Endothelial cell of umbilical vein (primary cell): ENCODE results near the gene RPL22. TPM values are rescaled to one million over a fixed set of nuclear protein-coding genes. Genes with fewer than 3 reads are reported as not detected.

ENCODE experiments used
- BruUV-seq: library from RNA; stranded (reverse); fragments of 400-500 nt; replicated peaks from 2 replicates; lab custom pipeline; 2021; lab: Mats Ljungman, UMichigan
- CTCF ChIA-PET: fragments of 300-600, 350-600 bp; sonication (Branson Sonifier 250); formaldehyde crosslinking; loops from one replicate; lab custom pipeline; 2021; ENCODE audit warnings: antibody characterized with exemption, inconsistent platforms; lab: Charles Lee
- POLR2A ChIA-PET: fragments of 300-600, 350-600 bp; sonication (Branson Sonifier 250); formaldehyde crosslinking; loops from one replicate; lab custom pipeline; 2021; ENCODE audit warnings: antibody characterized with exemption, inconsistent platforms; lab: Charles Lee
- DNase-seq: peaks from one replicate; pipeline ENCODE4 v3.0.0-alpha.2; 2011; ENCODE audit warnings: low read depth, low spot score
- FAIRE-seq: peaks from 2 replicates; lab custom pipeline; 2011; peaks lifted over from hg19 to GRCh38; lab: Jason Lieb, UNC
- H2AFZ ChIP-seq: 2 replicates; pipeline ENCODE4 v1.6.0; 2012; ENCODE audit warnings: low read depth, low read length, control low read depth, inconsistent platforms
- H3K27ac ChIP-seq: 2 replicates; pipeline ENCODE4 v1.5.1; 2011; ENCODE audit warnings: low read depth, mild to moderate bottlenecking, control low read depth, low read length, moderate library complexity; ENCODE audit not compliant: insufficient read depth
- H3K27me3 ChIP-seq, 2 experiments: 2 replicates each; pipeline versions ENCODE4 v1.6.0 to v1.6.1; 2011; ENCODE audit warnings: low read length in 2 of 2, mixed read lengths in 1 of 2; ENCODE audit not compliant: control insufficient read depth in 2 of 2, insufficient read depth in 2 of 2
- H3K36me3 ChIP-seq, 2 experiments: 2 replicates in 1 of 2; 3 replicates in 1 of 2; pipeline ENCODE4 v1.5.1; 2011; ENCODE audit warnings: low read length in 2 of 2, mild to moderate bottlenecking in 1 of 2, moderate library complexity in 1 of 2; ENCODE audit not compliant: control insufficient read depth in 2 of 2, insufficient read depth in 2 of 2; ENCODE audit errors: extremely low read depth in 1 of 2
- H3K4me1 ChIP-seq: 3 replicates; pipeline ENCODE4 v1.5.1; 2011; ENCODE audit warnings: mild to moderate bottlenecking, low read length; ENCODE audit not compliant: control insufficient read depth, insufficient read depth; ENCODE audit errors: extremely low read depth
- H3K4me2 ChIP-seq: 2 replicates; pipeline ENCODE4 v1.6.1; 2011; ENCODE audit warnings: low read length, control low read depth, mixed read lengths; ENCODE audit not compliant: insufficient read depth
- H3K4me3 ChIP-seq, 3 experiments: fragments of 200-600 bp in 1 of 3; sonication (generic), shearing (Covaris generic) in 1 of 3; replicated peaks in 1 of 3; 2 replicates each; pipeline ENCODE4 v1.5.1; 2011 to 2016; ENCODE audit warnings: control low read depth in 3 of 3, low read length in 3 of 3, mild to moderate bottlenecking in 2 of 3, inconsistent platforms in 1 of 3, low read depth in 1 of 3, moderate library complexity in 1 of 3; ENCODE audit not compliant: insufficient read depth in 1 of 3
- H3K79me2 ChIP-seq: 2 replicates; pipeline ENCODE4 v1.6.0; 2012; ENCODE audit warnings: low read length, inconsistent platforms; ENCODE audit not compliant: control insufficient read depth, insufficient read depth
- H3K9ac ChIP-seq: replicated peaks from 2 replicates; pipeline ENCODE3; 2011; ENCODE audit warnings: low read length, control low read depth; ENCODE audit not compliant: insufficient read depth; ENCODE audit errors: extremely low read depth
- H3K9me1 ChIP-seq: replicated peaks from 3 replicates; pipeline ENCODE4 v1.6.0; 2011; ENCODE audit warnings: mild to moderate bottlenecking, low read length; ENCODE audit not compliant: control insufficient read depth, insufficient read depth; ENCODE audit errors: extremely low read depth
- H3K9me3 ChIP-seq: replicated peaks from 2 replicates; pipeline ENCODE4 v1.5.1; 2012; ENCODE audit warnings: low read length, inconsistent platforms; ENCODE audit not compliant: control insufficient read depth, insufficient read depth
- H4K20me1 ChIP-seq: replicated peaks from 2 replicates; pipeline ENCODE3; 2011; ENCODE audit warnings: mild to moderate bottlenecking, low read length; ENCODE audit not compliant: control insufficient read depth, insufficient read depth; ENCODE audit errors: extremely low read depth
- EZH2 ChIP-seq: IDR thresholded peaks from 2 replicates; pipeline ENCODE4 v1.6.1; 2012; ENCODE audit warnings: borderline replicate concordance, low read depth, mild to moderate bottlenecking, moderate library complexity, low read length, inconsistent platforms; ENCODE audit not compliant: severe bottlenecking
- GATA2 ChIP-seq: IDR thresholded peaks from 2 replicates; pipeline ENCODE4 v1.7.0; 2011; ENCODE audit warnings: low read depth, mild to moderate bottlenecking, moderate library complexity, mixed read lengths, low read length; ENCODE audit not compliant: insufficient read length, insufficient read depth
- JUN ChIP-seq: IDR thresholded peaks from 2 replicates; pipeline ENCODE4 v1.6.1; 2011; ENCODE audit warnings: borderline replicate concordance, low read depth; ENCODE audit not compliant: insufficient read length, insufficient read depth
- MAX ChIP-seq: IDR thresholded peaks from 2 replicates; pipeline ENCODE4 v1.6.1; 2011; ENCODE audit not compliant: insufficient read depth, insufficient read length
- dilution Hi-C: fragments of 300-500 bp; cut with MboI; formaldehyde crosslinking; loops from one replicate; pipeline ENCODE4 v1.15.0; 2019; ENCODE audit warnings: low sequenced_read_pairs; ENCODE audit not compliant: extremely low pct_ligation_motif_present
- intact Hi-C: fragments of 100-400 bp; cut with micrococcal nuclease; formaldehyde crosslinking; loops from one replicate; pipeline ENCODE4 v1.10.0; 2022
- polyA plus RNA-seq, 4 experiments: library from polyadenylated mRNA; depleted of rRNA in 3 of 4; stranded (reverse) in 3 of 4; unstranded in 1 of 4; fragments of >200 nt; gene quantifications; 2 replicates each; pipeline versions ENCODE4 v1.2.1 to v1.2.3, GENCODE V29; 2011 to 2012; ENCODE audit warnings: missing spikeins in 1 of 4
- total RNA-seq: library from RNA; stranded (reverse); gene quantifications from 2 replicates; pipeline ENCODE4 v1.2.3, GENCODE V29; 2021
- TF ChIP-seq, protein P1 (sequence below), 2 donors: IDR thresholded peaks; 1 replicate in 1 of 2; 2 replicates in 1 of 2; pipeline ENCODE4 v1.5.1; 2011; ENCODE audit warnings: low read length in 2 of 2, mild to moderate bottlenecking in 2 of 2, moderate library complexity in 2 of 2, control low read depth in 1 of 2, inconsistent platforms in 1 of 2, low read depth in 1 of 2; ENCODE audit not compliant: insufficient read depth in 1 of 2; ENCODE audit errors: extremely low read depth in 1 of 2

Gene RPL22
- total and polyA plus RNA-seq, 2 donors (not counting 3 experiments of a cell fraction or from before 2014, with no cell fraction given): 71.2 to 343 TPM

GRCh38 chr1:6178751-6179563, 20.4 kb downstream of the RPL22 start:
- H3K9ac ChIP-seq: no peak overlapping the region
- H3K4me1 ChIP-seq: no peaks in the 10 kb centered on the region
- ChIA-PET CTCF (interaction anchor here (0.9 kb wide), 1 partner anchor 26 kb away, joined by 5 read pairs; no protein-coding TSS in a partner anchor), POLR2A (no interaction called here)
- H3K27ac ChIP-seq: no peak overlapping the region
- H3K9me1 ChIP-seq: no peaks in the 10 kb centered on the region
- no peak for FAIRE-seq
- TF ChIP-seq, protein P1, sequence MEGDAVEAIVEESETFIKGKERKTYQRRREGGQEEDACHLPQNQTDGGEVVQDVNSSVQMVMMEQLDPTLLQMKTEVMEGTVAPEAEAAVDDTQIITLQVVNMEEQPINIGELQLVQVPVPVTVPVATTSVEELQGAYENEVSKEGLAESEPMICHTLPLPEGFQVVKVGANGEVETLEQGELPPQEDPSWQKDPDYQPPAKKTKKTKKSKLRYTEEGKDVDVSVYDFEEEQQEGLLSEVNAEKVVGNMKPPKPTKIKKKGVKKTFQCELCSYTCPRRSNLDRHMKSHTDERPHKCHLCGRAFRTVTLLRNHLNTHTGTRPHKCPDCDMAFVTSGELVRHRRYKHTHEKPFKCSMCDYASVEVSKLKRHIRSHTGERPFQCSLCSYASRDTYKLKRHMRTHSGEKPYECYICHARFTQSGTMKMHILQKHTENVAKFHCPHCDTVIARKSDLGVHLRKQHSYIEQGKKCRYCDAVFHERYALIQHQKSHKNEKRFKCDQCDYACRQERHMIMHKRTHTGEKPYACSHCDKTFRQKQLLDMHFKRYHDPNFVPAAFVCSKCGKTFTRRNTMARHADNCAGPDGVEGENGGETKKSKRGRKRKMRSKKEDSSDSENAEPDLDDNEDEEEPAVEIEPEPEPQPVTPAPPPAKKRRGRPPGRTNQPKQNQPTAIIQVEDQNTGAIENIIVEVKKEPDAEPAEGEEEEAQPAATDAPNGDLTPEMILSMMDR (IDR thresholded peaks at IDR 0.05; ENCODE audit: extremely low read depth in 1 of 2, insufficient read depth in 1 of 2, low read depth in 1 of 2, low read length in 2 of 2): no peak
- peak; percentile 96 for TF ChIP-seq EZH2
- TF ChIP-seq MAX: no peak
- TF ChIP-seq JUN: no peak
- TF ChIP-seq GATA2: no peak
- intact Hi-C loops: no loop called here
- H2AFZ ChIP-seq: no peak overlapping the region
- H3K27me3 ChIP-seq: peaks cover 27 to 36% of the 10 kb centered on the region in 2 experiments
- no TSS peak for BruUV-seq
- H3K4me2 ChIP-seq: no peak overlapping the region
- H3K79me2 ChIP-seq: no peaks in the 10 kb centered on the region
- H4K20me1 ChIP-seq: no peaks in the 10 kb centered on the region
- no peaks in the 10 kb centered on the region for H3K9me3 ChIP-seq
- dilution Hi-C loops: no loop called here
- no peaks in the 10 kb centered on the region for H3K36me3 ChIP-seq
- no peak overlapping the region for H3K4me3 ChIP-seq
- no peak for DNase-seq
